ENCODE data around the gene KCMF1. TPM values are rescaled to one million over a fixed set of nuclear protein-coding genes. Genes with fewer than 3 reads are reported as not detected.

Gene KCMF1
- total RNA-seq, 1 experiment from 2014 or later: 73.6 TPM

- TF ChIP-seq EZH2 (IDR thresholded peaks at IDR 0.05; ENCODE audit: low read length, unreplicated experiment) (no peak), EZH2phosphoT487 (IDR thresholded peaks at IDR 0.05; ENCODE audit: borderline replicate concordance, low read length) (no peak), CTCF (conservative IDR thresholded peaks at IDR 0.05; ENCODE audit: low read depth, low read length) (no peak)
- DNase-seq: peak; percentile 52
- no peak for ATAC-seq
- peak overlapping the region; percentile 9; the same call in 1 of the 2 replicates for H3K27ac ChIP-seq (ENCODE audit: low read length)
- no peak overlapping the region for H3K4me2 ChIP-seq (ENCODE audit: low read length)
- H3K9me2 ChIP-seq (replicated peaks; ENCODE audit: low read length): no peaks in the 10 kb centered on the region
- peaks cover 17% of the 10 kb centered on the region for H3F3A ChIP-seq (ENCODE audit: low read length, unreplicated experiment)
- no peak overlapping the region for H3K9ac ChIP-seq (ENCODE audit: low read length)
- intact Hi-C loops (cut with micrococcal nuclease): no loop called here
- BruUV-seq (replicated peaks): no TSS peak
- H3K4me1 ChIP-seq (ENCODE audit: insufficient read depth, low read length): peaks cover 39% of the 10 kb centered on the region
- H3K9me3 ChIP-seq (ENCODE audit: low read length): no peaks in the 10 kb centered on the region
- peaks cover 3% of the 10 kb centered on the region; the same call in 1 of the 2 replicates for H3K36me3 ChIP-seq (ENCODE audit: low read depth, low read length)
- H3K79me2 ChIP-seq (ENCODE audit: low read length): peaks cover 52% of the 10 kb centered on the region
- no peak overlapping the region for H3K4me3 ChIP-seq (ENCODE audit: low read length)
- ChIA-PET CTCF (no interaction called here), POLR2A (ENCODE audit: unreplicated experiment) (no interaction called here)
- peaks cover 2% of the 10 kb centered on the region; the same call in 1 of the 2 replicates for H4K20me1 ChIP-seq (ENCODE audit: low read length)
- no peaks in the 10 kb centered on the region for H3K27me3 ChIP-seq (ENCODE audit: low read length)
- H2AFZ ChIP-seq (ENCODE audit: low read length): no peak overlapping the region
Observed at GRCh38 chr2:84963692-84964405, 7.1 kb upstream of the KCMF1 start.

DNA sequence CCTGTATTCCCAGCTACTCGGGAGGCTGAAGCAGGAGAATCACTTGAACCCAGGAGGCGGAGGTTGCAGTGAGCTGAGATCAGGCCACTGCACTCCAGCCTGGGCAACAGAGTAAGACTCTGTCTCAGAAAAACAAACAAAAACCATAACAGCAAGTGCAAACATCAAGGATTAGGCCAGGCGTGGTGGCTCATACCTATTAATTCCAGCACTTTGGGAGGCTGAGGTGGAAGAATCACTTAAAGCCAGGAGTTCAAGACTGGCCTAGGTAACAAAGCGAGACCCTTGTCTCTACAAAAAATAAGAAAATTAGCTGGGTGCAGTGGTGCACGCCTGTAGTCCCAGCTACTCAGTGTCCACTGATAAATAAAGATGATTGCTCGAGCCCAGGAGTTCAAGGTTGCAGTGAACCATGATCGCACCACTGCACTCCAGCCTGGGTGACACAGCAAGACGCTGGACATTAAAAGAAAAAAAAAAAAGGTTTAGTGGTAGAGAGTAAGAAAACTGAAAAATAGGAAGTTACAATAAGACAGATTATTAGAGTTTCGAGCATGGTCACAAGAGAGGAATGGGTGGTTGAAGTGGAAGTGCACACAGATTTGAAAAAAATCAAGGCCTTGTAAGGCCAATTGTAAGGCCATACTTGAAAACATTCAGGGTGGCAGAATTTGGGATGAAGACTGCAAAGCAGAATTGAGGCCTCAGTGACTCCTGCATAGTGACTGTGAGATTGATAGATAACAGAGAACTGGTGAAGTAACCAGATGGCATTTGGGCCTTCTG is 6.4 kb upstream of the KCMF1 start:
- Histone ChIP-seq H3K9me2 (replicated peaks; ENCODE audit: low read length) (no peaks in the 10 kb centered on the region), H3K79me2 (ENCODE audit: low read length) (peaks cover 59% of the 10 kb centered on the region), H3K9ac (ENCODE audit: low read length) (no peak overlapping the region), H3K4me3 (ENCODE audit: low read length) (no peak overlapping the region), H3K36me3 (ENCODE audit: low read depth, low read length) (peaks cover 3% of the 10 kb centered on the region; the same call in 1 of the 2 replicates), H4K20me1 (ENCODE audit: low read length) (peaks cover 9% of the 10 kb centered on the region; the same call in 1 of the 2 replicates), H3K4me1 (ENCODE audit: insufficient read depth, low read length) (peaks cover 36% of the 10 kb centered on the region), H3K27ac (ENCODE audit: low read length) (no peak overlapping the region), H3K4me2 (ENCODE audit: low read length) (no peak overlapping the region), H3F3A (ENCODE audit: low read length, unreplicated experiment) (peaks cover 12% of the 10 kb centered on the region), H2AFZ (ENCODE audit: low read length) (no peak overlapping the region), H3K27me3 (ENCODE audit: low read length) (no peaks in the 10 kb centered on the region), H3K9me3 (ENCODE audit: low read length) (no peaks in the 10 kb centered on the region)
- ChIA-PET POLR2A (ENCODE audit: unreplicated experiment) (no interaction called here), CTCF (no interaction called here)
- no peak for DNase-seq
- no TSS peak for BruUV-seq (replicated peaks)
- intact Hi-C loops (cut with micrococcal nuclease): no loop called here
- no peak for ATAC-seq
- TF ChIP-seq CTCF (conservative IDR thresholded peaks at IDR 0.05; ENCODE audit: low read depth, low read length) (no peak), EZH2 (IDR thresholded peaks at IDR 0.05; ENCODE audit: low read length, unreplicated experiment) (no peak), EZH2phosphoT487 (IDR thresholded peaks at IDR 0.05; ENCODE audit: borderline replicate concordance, low read length) (no peak)

DNA sequence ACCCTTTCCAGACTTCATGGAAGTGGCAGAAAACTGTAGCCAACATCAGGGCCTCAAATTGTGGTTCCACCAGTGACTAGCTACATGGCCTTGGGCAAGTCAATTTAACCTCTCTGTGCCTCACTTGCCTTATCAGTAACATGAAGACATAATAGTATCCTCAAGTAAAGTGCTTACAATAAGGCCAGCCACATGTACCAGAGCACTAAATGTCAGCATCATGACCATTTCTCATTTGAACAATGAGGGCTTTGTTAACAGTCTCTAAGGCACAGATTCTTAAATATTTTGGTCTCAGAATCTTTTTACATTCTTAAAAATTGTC is 5.8 kb upstream of the KCMF1 start:
- Histone ChIP-seq H3K27ac (ENCODE audit: low read length) (no peak overlapping the region), H3K9me3 (ENCODE audit: low read length) (no peaks in the 10 kb centered on the region), H3K4me2 (ENCODE audit: low read length) (no peak overlapping the region), H3K4me1 (ENCODE audit: insufficient read depth, low read length) (peaks cover 31% of the 10 kb centered on the region), H3K9me2 (replicated peaks; ENCODE audit: low read length) (no peaks in the 10 kb centered on the region), H3K79me2 (ENCODE audit: low read length) (peaks cover 65% of the 10 kb centered on the region), H3K36me3 (ENCODE audit: low read depth, low read length) (peaks cover 3% of the 10 kb centered on the region; the same call in 1 of the 2 replicates), H3K9ac (ENCODE audit: low read length) (no peak overlapping the region), H3F3A (ENCODE audit: low read length, unreplicated experiment) (peaks cover 6% of the 10 kb centered on the region), H3K4me3 (ENCODE audit: low read length) (no peak overlapping the region), H3K27me3 (ENCODE audit: low read length) (no peaks in the 10 kb centered on the region), H2AFZ (ENCODE audit: low read length) (no peak overlapping the region), H4K20me1 (ENCODE audit: low read length) (peaks cover 12% of the 10 kb centered on the region; the same call in 1 of the 2 replicates)
- no peak for ATAC-seq
- intact Hi-C loops (cut with micrococcal nuclease): no loop called here
- no peak for DNase-seq
- TF ChIP-seq CTCF (conservative IDR thresholded peaks at IDR 0.05; ENCODE audit: low read depth, low read length): no peak
- TF ChIP-seq EZH2phosphoT487 (IDR thresholded peaks at IDR 0.05; ENCODE audit: borderline replicate concordance, low read length): no peak
- no peak for TF ChIP-seq EZH2 (IDR thresholded peaks at IDR 0.05; ENCODE audit: low read length, unreplicated experiment)
- no TSS peak for BruUV-seq (replicated peaks)
- POLR2A ChIA-PET (ENCODE audit: unreplicated experiment): no interaction called here
- CTCF ChIA-PET: no interaction called here

Data from PC-3 (cell line).